Fibroblast of lung (primary cell): ENCODE results near the gene AMY1B. TPM values are rescaled to one million over a fixed set of nuclear protein-coding genes. Genes with fewer than 3 reads are reported as not detected.
"Not testable (repeated sequence)": the region's sequence is repeated elsewhere in the genome, so short reads cannot be mapped to it uniquely, and the experiment has no call there.

Experiments used
- DNase-seq, 2 donors: peaks; one replicate each; pipeline versions ENCODE4 v3.0.0 to v3.0.0-alpha.2; 2010; ENCODE audit warnings: low read depth in 2 of 2
- H2AFZ ChIP-seq: 2 replicates; pipeline ENCODE4 v1.5.1; 2012; ENCODE audit warnings: low read length, control low read depth, inconsistent platforms
- H3K27ac ChIP-seq: 2 replicates; pipeline ENCODE4 v1.5.1; 2011; ENCODE audit warnings: low read length, control low read depth; ENCODE audit not compliant: insufficient read depth
- H3K27me3 ChIP-seq: 2 replicates; pipeline ENCODE4 v1.5.1; 2011; ENCODE audit warnings: mild to moderate bottlenecking, low read length; ENCODE audit not compliant: control insufficient read depth, insufficient read depth
- H3K36me3 ChIP-seq: 2 replicates; pipeline ENCODE4 v1.5.1; 2011; ENCODE audit warnings: low read length; ENCODE audit not compliant: control insufficient read depth, insufficient read depth
- H3K4me1 ChIP-seq: 2 replicates; pipeline ENCODE4 v1.5.1; 2011; ENCODE audit warnings: low read length; ENCODE audit not compliant: control insufficient read depth, insufficient read depth; ENCODE audit errors: extremely low read depth
- H3K4me2 ChIP-seq: 2 replicates; pipeline ENCODE4 v1.5.1; 2011; ENCODE audit warnings: low read length, control low read depth; ENCODE audit not compliant: insufficient read depth; ENCODE audit errors: extremely low read depth
- H3K4me3 ChIP-seq, 4 experiments: fragments of 200-600 bp in 1 of 4; sonication (generic) in 1 of 4; replicated peaks in 1 of 4; 2 replicates each; pipeline ENCODE4 v1.5.1; 2011 to 2016; ENCODE audit warnings: low read length in 4 of 4, low read depth in 3 of 4, mild to moderate bottlenecking in 3 of 4, control low read depth in 2 of 4, inconsistent platforms in 1 of 4, mixed read lengths in 1 of 4; ENCODE audit not compliant: insufficient read depth in 1 of 4; ENCODE audit errors: control extremely low read depth in 1 of 4
- H3K79me2 ChIP-seq: 2 replicates; pipeline ENCODE4 v1.5.1; 2012; ENCODE audit warnings: mild to moderate bottlenecking, low read length, inconsistent platforms; ENCODE audit not compliant: control insufficient read depth, insufficient read depth
- H3K9ac ChIP-seq: 2 replicates; pipeline ENCODE4 v1.5.1; 2011; ENCODE audit warnings: mild to moderate bottlenecking, low read length, control low read depth; ENCODE audit not compliant: insufficient read depth
- H3K9me3 ChIP-seq: 2 replicates; pipeline ENCODE4 v1.5.1; 2012; ENCODE audit warnings: low read depth, low read length; ENCODE audit not compliant: control insufficient read depth, insufficient read depth
- H4K20me1 ChIP-seq: 2 replicates; pipeline ENCODE4 v1.5.1; 2011; ENCODE audit warnings: low read length; ENCODE audit not compliant: control insufficient read depth, insufficient read depth; ENCODE audit errors: extremely low read depth
- polyA plus RNA-seq, 2 donors: library from polyadenylated mRNA; depleted of rRNA in 1 of 2; stranded (reverse) in 1 of 2; unstranded in 1 of 2; fragments of >200 nt; gene quantifications; 2 replicates each; pipeline ENCODE4 v1.2.1, GENCODE V29; 2011 to 2012; ENCODE audit warnings: missing spikeins in 1 of 2
- total RNA-seq: library from RNA; depleted of rRNA; stranded (reverse); fragments of >200 nt; gene quantifications from 2 replicates; pipeline ENCODE4 v1.2.1, GENCODE V29; 2014

The AMY1B gene
- total and polyA plus RNA-seq, 2 donors (not counting 1 experiment from before 2014, with no cell fraction given): not detected

- not testable (repeated sequence) for H3K36me3 ChIP-seq, H3K9ac ChIP-seq
Measured at GRCh38 chr1:103710381-103710780, 14.4 kb upstream of the AMY1B start.

GRCh38 chr1:103707670-103708069 lies 11.7 kb upstream of the AMY1B start:
- H3K27me3 ChIP-seq, H3K9ac ChIP-seq, H3K4me3 ChIP-seq, DNase-seq, H3K27ac ChIP-seq, H3K9me3 ChIP-seq, H2AFZ ChIP-seq, H3K4me1 ChIP-seq, H3K4me2 ChIP-seq, H3K79me2 ChIP-seq, H3K36me3 ChIP-seq, H4K20me1 ChIP-seq: not testable (repeated sequence)

More at GRCh38 chr1:103710381-103710780, 14.4 kb upstream of the AMY1B start:
- H3K9me3 ChIP-seq, H3K27ac ChIP-seq, H2AFZ ChIP-seq, H3K4me2 ChIP-seq, H4K20me1 ChIP-seq, DNase-seq, H3K27me3 ChIP-seq, H3K4me1 ChIP-seq, H3K4me3 ChIP-seq, H3K79me2 ChIP-seq: not testable (repeated sequence)

- H2AFZ ChIP-seq, H3K4me1 ChIP-seq, H3K9me3 ChIP-seq, H3K4me2 ChIP-seq, H3K79me2 ChIP-seq, DNase-seq, H3K27me3 ChIP-seq, H4K20me1 ChIP-seq, H3K36me3 ChIP-seq, H3K27ac ChIP-seq, H3K4me3 ChIP-seq, H3K9ac ChIP-seq: not testable (repeated sequence)
Measured at GRCh38 chr1:103701256-103701655, 5.2 kb upstream of the AMY1B start.

- H3K36me3 ChIP-seq, H3K4me2 ChIP-seq, H3K27ac ChIP-seq, H3K79me2 ChIP-seq, H3K9ac ChIP-seq, DNase-seq, H3K27me3 ChIP-seq, H4K20me1 ChIP-seq, H3K4me1 ChIP-seq, H3K9me3 ChIP-seq, H2AFZ ChIP-seq, H3K4me3 ChIP-seq: not testable (repeated sequence)
Measured at GRCh38 chr1:103700669-103701068, 4.7 kb upstream of the AMY1B start.

- H3K79me2 ChIP-seq, H3K36me3 ChIP-seq, H3K9ac ChIP-seq, H3K4me2 ChIP-seq, H2AFZ ChIP-seq, H3K27ac ChIP-seq, H3K27me3 ChIP-seq, H3K4me1 ChIP-seq, DNase-seq, H3K4me3 ChIP-seq, H4K20me1 ChIP-seq, H3K9me3 ChIP-seq: not testable (repeated sequence)
Measured at GRCh38 chr1:103697430-103697829, 1.4 kb upstream of the AMY1B start.

GRCh38 chr1:103676335-103676734 lies 19.7 kb downstream of the AMY1B start:
- not testable (repeated sequence) for H3K36me3 ChIP-seq, H3K9me3 ChIP-seq, H3K27ac ChIP-seq, H3K27me3 ChIP-seq, H3K4me1 ChIP-seq, H3K4me2 ChIP-seq, H2AFZ ChIP-seq, DNase-seq, H3K79me2 ChIP-seq, H3K4me3 ChIP-seq, H3K9ac ChIP-seq, H4K20me1 ChIP-seq

- H3K4me3 ChIP-seq, H3K79me2 ChIP-seq, H2AFZ ChIP-seq, H3K27ac ChIP-seq, DNase-seq, H3K4me1 ChIP-seq, H3K9me3 ChIP-seq, H4K20me1 ChIP-seq, H3K27me3 ChIP-seq, H3K9ac ChIP-seq, H3K36me3 ChIP-seq, H3K4me2 ChIP-seq: not testable (repeated sequence)
Measured at GRCh38 chr1:103655460-103655859, 40.5 kb downstream of the AMY1B start, which contains the start of gene AMY1A. Gene AMY1A (plus strand): TSS chr1:103655760. CDS start chr1:103656331, 571 bp downstream.
